ENCODE results near the gene HLA-DQB1.
"Not testable (repeated sequence)": the region's sequence is repeated elsewhere in the genome, so short reads cannot be mapped to it uniquely, and the experiment has no call there.

Gene HLA-DQB1
- total RNA-seq: 12.9 to 54.6 (median 23.4) reads per million in 4 experiments

- peak; percentile 37 for DNase-seq
Measured at GRCh38 chr6:32666420-32667300, at the start of gene HLA-DQB1. TSS of gene HLA-DQB1 (minus strand) at chr6:32666657. CDS start at chr6:32666607, 50 bp downstream.

- no peak for DNase-seq
Measured at GRCh38 chr6:32713241-32713640, 46.8 kb upstream of the HLA-DQB1 start.

- DNase-seq: no peak
Measured at GRCh38 chr6:32709625-32710024, 43.2 kb upstream of the HLA-DQB1 start.

- DNase-seq: not testable (repeated sequence)
Measured at GRCh38 chr6:32705164-32705563, 38.7 kb upstream of the HLA-DQB1 start.

GRCh38 chr6:32703347-32703746 is 36.9 kb upstream of the HLA-DQB1 start:
- no peak for DNase-seq

- no peak for DNase-seq
Measured at GRCh38 chr6:32700391-32701040, 34.1 kb upstream of the HLA-DQB1 start.

- DNase-seq: no peak
Measured at GRCh38 chr6:32697031-32697430, 30.6 kb upstream of the HLA-DQB1 start.

- DNase-seq: peak; percentile 35
Measured at GRCh38 chr6:32692019-32692418, 25.6 kb upstream of the HLA-DQB1 start.

- DNase-seq: no peak
Measured at GRCh38 chr6:32689531-32690501, 23.4 kb upstream of the HLA-DQB1 start.

- no peak for DNase-seq
Measured at GRCh38 chr6:32685603-32686002, 19.1 kb upstream of the HLA-DQB1 start.

GRCh38 chr6:32684246-32684645 is 17.8 kb upstream of the HLA-DQB1 start:
- no peak for DNase-seq

GRCh38 chr6:32680055-32680454 is 13.6 kb upstream of the HLA-DQB1 start:
- no peak for DNase-seq

GRCh38 chr6:32679492-32679891 is 13.0 kb upstream of the HLA-DQB1 start:
- no peak for DNase-seq

GRCh38 chr6:32674123-32674522 is 7.7 kb upstream of the HLA-DQB1 start:
- not testable (repeated sequence) for DNase-seq

GRCh38 chr6:32671908-32672307 is 5.5 kb upstream of the HLA-DQB1 start:
- DNase-seq: not testable (repeated sequence)

- no peak for DNase-seq
Measured at GRCh38 chr6:32669893-32670292, 3.4 kb upstream of the HLA-DQB1 start.

GRCh38 chr6:32669240-32669639 is 2.8 kb upstream of the HLA-DQB1 start:
- no peak for DNase-seq

- DNase-seq: peak; percentile 21
Measured at GRCh38 chr6:32668226-32668747, 1.8 kb upstream of the HLA-DQB1 start.

- no peak for DNase-seq
Measured at GRCh38 chr6:32665661-32666060, 796 bp downstream of the HLA-DQB1 start.

- peak; percentile 12 for DNase-seq
Measured at GRCh38 chr6:32664827-32665362, 1.6 kb downstream of the HLA-DQB1 start.

GRCh38 chr6:32664354-32664753 is 2.1 kb downstream of the HLA-DQB1 start:
- DNase-seq: no peak

- DNase-seq: no peak
Measured at GRCh38 chr6:32662836-32663235, 3.6 kb downstream of the HLA-DQB1 start.

Data from effector CD8-positive, alpha-beta T cell (primary cell).